Measurements from ENCODE around the gene EMC9.

EMC9 gene

GRCh38 chr14:24131549-24131966 lies 9.8 kb downstream of the EMC9 start:
- DNase-seq (ENCODE audit: low read depth in 2 of 2): no peak

GRCh38 chr14:24130717-24131548 lies 10.5 kb downstream of the EMC9 start:
- no peak for DNase-seq (ENCODE audit: low read depth in 2 of 2)

DNA sequence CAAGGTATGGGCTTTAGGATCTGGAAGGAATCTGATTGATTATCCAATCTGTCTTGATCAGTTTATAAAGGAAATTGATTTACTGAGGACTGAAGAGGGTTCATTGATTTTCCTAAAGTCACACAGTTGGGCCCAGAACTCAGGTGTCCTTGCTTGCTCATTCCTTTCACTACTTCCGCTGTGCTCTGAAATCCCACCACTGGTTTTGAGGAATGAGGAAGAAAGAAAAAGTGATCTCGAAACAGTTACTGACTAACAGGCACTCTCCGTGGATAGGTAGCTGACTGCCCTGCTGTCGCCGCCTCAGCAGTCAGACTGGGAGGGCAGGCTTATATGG lies 11.0 kb downstream of the EMC9 start, which contains the start of gene FITM1:
Gene FITM1, plus strand, starts transcription at position 280 of the 337 bp plus-strand sequence. CDS start 905 bp downstream, outside the sequence.
- DNase-seq (ENCODE audit: low read depth in 2 of 2): no peak

DNA sequence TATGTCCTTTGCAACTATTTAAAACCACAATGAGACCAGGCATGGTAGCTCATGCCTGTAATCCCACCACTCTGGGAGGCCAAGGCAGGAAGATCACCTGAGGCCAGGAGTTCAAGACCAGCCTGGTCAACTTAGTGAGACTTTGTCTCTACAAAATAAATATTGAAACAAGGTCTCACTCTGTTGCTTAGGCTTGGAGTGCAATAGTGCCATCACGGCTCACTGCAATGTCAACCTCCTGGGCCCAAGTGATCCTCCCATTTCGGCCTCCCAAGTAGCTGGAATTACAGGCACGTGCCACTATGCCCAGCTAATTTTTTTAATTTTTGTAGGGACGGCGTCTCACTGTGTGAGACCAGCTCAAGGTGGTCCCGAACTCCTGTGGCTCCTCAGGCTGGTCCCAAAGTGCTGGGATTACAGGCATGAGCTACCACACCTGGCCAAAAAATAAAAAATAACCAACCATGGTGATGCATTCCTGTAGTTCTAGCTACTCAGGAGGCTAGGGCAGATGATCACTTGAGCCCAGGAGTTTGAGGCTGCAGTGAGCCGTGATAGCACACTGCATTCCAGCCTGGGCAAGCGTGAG lies 11.9 kb downstream of the EMC9 start:
- DNase-seq (ENCODE audit: low read depth in 2 of 2): no peak

GRCh38 chr14:24127673-24128072 lies 13.7 kb downstream of the EMC9 start:
- no peak for DNase-seq (ENCODE audit: low read depth in 2 of 2)

- DNase-seq (ENCODE audit: low read depth in 2 of 2): no peak
Measured at GRCh38 chr14:24126939-24127338, 14.5 kb downstream of the EMC9 start.

DNA sequence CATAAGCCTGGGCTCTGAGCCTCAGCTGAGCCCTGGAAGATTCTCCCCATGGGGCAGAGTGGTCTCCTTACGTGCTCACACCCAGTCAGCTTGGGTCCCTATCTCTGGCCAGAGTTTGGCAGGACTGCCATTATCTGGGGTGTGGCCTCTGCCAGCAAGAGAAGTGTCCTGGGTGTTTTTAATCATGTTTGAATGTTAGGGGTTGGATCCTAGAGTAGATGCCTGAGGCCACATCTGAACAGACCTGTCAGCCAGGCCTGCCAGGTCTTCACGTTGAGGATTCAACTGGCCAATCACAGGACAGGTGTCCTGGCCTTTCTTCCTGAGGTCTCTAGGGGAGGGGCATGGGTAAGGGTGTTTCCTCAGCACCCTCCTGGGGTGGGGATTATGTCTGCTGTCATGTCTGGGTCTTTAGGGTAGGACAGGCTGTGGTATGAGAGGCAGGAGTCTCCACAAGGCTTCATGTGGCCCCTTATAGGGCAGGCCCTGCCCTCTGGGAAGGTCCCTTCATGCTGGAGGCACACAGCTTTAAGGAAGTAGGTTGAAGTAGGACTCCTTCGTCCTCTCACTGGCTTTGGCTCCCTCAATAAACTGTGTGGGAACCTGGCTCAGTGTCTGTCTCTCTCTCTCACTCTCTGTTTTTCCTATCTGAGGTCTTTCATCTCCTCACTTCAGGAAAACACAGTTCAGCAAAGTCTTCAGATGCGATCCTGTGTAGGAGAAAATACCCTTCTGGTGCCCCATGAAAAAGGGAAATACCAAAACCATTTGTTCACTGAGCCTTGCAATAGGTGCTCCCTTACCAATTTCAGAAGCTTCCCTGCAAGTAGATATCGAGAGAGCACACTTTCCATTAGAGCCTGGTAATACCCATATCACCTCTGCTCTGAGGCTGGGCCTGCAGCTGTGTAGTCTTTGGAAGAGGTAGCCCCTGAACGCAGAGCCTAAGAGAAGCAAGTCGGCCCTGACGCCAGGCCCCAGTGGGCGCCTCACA lies 17.7 kb downstream of the EMC9 start:
- no peak for DNase-seq (ENCODE audit: low read depth in 2 of 2)

DNA sequence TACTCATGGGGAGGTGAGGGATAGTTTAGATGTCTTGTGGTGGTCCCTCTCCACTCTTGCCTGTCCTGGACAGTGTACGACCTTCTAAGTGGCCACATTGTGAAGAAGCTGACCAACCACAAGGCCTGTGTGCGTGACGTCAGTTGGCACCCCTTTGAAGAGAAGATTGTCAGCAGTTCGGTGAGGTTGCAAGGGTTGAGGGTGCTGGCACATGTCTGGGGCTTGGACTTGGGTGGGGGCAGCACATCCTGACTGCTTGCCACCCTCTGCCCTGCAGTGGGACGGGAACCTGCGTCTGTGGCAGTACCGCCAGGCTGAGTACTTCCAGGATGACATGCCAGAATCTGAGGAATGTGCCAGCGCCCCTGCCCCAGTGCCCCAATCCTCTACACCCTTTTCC lies 18.5 kb downstream of the EMC9 start:
- no peak for DNase-seq (ENCODE audit: low read depth in 2 of 2)

GRCh38 chr14:24122416-24122815 lies 19.0 kb downstream of the EMC9 start:
- no peak for DNase-seq (ENCODE audit: low read depth in 2 of 2)

GRCh38 chr14:24121210-24121609 lies 20.2 kb downstream of the EMC9 start:
- no peak for DNase-seq (ENCODE audit: low read depth in 2 of 2)

GRCh38 chr14:24119691-24120090 lies 21.7 kb downstream of the EMC9 start:
- DNase-seq (ENCODE audit: low read depth in 2 of 2): no peak

DNA sequence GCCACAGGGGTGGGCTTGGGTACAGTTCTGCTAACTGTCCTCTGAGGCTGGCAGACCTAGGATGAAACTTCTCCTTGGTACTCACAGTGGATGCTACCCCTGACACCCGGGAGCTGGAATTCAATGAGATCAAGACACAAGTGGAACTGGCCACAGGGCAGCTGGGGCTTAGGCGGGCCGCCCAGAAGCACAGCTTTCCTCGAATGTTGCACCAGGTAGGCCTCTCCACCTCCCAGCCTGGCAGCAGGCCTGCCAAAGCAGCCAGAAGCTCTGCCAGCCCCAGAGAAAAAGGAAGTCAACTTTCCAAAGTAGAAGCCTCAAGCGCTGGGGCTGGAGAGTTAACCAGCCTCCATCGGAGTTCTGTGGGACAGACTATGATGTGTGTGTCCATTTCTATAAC lies 24.2 kb downstream of the EMC9 start:
- DNase-seq (ENCODE audit: low read depth in 2 of 2): no peak

DNA sequence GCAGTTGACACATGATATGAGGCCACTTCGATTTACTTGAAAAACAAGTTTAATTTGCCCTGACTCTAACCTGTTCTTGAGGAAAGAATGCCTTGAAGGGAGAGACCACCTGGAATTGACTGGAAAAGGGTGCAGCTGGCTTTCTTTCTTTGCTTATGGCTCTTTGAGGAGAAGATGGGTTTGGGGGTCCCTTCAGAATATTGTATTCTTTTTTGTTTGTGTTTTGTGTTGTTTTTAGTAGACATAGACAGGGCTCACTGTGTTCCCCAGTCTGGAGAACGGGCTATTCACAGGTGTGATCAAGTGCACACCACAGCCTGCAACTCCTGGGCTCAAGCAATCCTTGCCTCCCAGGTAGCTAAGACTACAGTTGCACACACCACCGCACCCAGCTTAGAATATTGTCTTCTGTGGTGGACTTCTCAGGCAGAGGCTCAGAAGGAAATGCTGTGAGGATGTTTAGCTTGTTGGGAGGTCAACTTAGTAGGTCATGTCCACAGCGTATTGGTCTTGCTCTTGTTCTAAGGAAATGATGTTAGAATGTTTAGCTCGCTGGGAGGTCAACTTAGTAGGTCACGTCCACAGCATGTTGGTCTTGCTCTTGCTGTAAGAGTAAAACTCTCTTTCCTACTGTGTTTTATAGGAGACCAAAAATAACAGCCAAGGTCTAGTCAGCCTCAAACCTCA lies 25.1 kb downstream of the EMC9 start:
- no peak for DNase-seq (ENCODE audit: low read depth in 2 of 2)

DNA sequence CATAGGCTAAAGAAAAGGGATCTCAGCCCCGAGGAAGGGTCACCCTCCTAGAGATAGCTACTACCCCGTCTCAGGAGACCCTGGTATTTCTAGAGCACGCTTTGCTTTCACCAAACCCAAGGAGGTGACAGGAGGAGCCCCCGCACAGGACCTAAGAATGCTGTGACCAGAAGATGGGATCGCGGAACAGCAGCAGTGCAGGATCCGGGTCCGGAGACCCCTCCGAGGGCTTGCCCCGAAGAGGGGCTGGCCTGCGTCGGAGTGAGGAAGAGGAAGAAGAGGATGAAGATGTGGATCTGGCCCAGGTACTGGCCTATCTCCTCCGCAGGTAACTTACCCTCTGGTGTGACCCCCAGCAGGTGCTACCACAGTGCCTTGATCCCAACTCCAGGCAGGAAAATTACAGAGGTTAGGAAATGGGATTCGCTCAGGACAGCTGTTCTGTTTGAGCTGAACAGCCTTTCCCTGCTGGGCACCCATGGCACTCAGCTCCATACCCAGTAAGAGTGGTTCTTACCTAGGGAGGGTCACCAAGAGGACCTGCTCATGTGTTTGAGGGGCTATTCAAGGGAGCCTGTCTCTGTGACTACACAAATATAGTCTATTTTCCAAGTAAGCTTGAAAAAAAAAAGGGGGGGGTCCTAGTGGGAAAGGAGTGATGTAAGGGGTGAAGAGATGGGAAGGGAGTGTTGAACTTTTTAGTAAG lies 25.8 kb downstream of the EMC9 start:
- DNase-seq (ENCODE audit: low read depth in 2 of 2): no peak

- DNase-seq (ENCODE audit: low read depth in 2 of 2): peak; percentile 96 to 98
Measured at GRCh38 chr14:24114532-24115421, 26.6 kb downstream of the EMC9 start, which contains the start of the genes DCAF11 and NRL. Gene DCAF11 (plus strand): TSS chr14:24114777. CDS start chr14:24115595, 818 bp downstream. Gene NRL (minus strand): TSS chr14:24114949. CDS start chr14:24082848, 32,101 bp downstream.

DNA sequence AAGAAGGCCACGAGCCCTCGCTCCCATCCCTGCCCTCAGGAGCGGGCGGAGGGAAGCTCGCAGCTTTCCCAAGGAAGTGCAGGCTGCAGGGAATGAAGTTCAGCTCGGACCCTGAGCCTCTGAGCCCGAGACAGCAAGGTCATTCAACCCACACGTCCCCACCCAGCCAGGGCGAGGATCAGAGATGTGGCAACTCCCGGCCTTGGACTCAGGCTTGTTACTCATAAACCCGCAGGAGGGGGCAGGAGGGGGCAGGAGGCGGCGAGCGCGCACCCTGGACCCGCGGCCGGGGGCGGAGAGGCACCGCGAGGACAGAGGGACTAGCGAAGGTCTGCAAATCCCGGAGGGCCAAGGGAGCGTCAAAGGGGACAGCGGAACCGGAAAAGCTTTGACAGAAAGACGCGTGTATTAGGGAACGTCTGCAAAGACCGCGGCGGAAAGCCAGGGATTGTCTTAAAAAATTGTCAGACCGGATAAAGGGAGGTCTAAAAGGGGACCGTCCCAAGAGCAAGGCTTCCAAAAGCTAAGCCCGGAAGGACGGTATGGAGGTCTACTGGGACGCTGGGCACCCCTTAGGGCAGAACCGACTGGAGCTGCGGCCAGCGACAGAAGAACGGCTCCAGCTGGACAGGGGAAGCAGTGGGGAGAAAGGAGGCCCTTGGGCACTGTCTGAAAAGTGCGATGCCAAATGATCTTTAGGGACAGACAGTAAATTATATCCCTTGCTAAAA lies 27.4 kb downstream of the EMC9 start:
- peak; percentile 45 to 51 for DNase-seq (ENCODE audit: low read depth in 2 of 2)

- DNase-seq (ENCODE audit: low read depth in 2 of 2): no peak
Measured at GRCh38 chr14:24113379-24113800, 28.0 kb downstream of the EMC9 start.

DNA sequence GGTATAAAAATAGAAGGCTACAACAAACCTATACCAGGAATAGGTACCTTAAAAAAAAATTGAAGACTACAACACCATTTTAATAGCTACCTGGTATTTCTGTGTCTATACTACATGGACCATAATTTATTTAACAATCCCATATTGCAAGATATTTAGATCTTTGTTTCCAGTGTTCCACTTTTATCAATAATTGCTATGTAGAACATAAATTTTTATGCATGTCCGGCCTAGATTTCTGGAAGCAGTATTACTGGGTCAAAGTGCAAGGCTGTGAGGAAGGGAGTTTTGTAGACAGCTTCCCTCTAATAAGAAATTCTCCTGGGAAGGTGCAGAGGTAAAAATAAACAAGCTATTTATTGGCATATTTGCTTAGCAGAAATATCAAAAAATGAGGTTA lies 30.9 kb downstream of the EMC9 start:
- DNase-seq (ENCODE audit: low read depth in 2 of 2): no peak

- no peak for DNase-seq (ENCODE audit: low read depth in 2 of 2)
Measured at GRCh38 chr14:24110060-24110459, 31.3 kb downstream of the EMC9 start.
